ENCODE results near the gene LRP8. TPM values are rescaled to one million over a fixed set of nuclear protein-coding genes. Genes with fewer than 3 reads are reported as not detected.

The LRP8 gene
- total and polyA plus RNA-seq, 2 experiments from 2014 or later, result 2.4 to 2.7 TPM

DNA sequence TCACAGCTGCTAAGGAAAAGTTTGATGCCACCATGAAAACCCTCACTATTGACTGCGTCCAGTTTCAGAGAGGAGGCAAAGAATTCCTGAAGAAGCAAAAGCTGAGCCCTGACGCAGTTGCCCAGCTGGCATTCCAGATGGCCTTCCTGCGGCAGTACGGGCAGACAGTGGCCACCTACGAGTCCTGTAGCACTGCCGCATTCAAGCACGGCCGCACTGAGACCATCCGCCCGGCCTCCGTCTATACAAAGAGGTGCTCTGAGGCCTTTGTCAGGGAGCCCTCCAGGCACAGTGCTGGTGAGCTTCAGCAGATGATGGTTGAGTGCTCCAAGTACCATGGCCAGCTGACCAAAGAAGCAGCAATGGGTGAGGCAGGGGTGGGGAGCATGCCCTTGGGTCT is 116.9 kb downstream of the LRP8 start:
- no peaks in the 10 kb centered on the region for H4K20me1 ChIP-seq (ENCODE audit: insufficient read depth, poor library complexity, severe bottlenecking)
- H3K4me1 ChIP-seq (ENCODE audit: insufficient read depth), result no peaks in the 10 kb centered on the region
- no peaks in the 10 kb centered on the region for H3K36me3 ChIP-seq (replicated peaks; ENCODE audit: insufficient read depth, low read depth)
- no peak overlapping the region for H3K4me3 ChIP-seq
- no peaks in the 10 kb centered on the region for H3K27me3 ChIP-seq
- H3K79me2 ChIP-seq, result no peaks in the 10 kb centered on the region
- H3K9me3 ChIP-seq (ENCODE audit: low read depth), result no peaks in the 10 kb centered on the region
- TF ChIP-seq EZH2phosphoT487 (IDR thresholded peaks at IDR 0.05; ENCODE audit: low read depth, severe bottlenecking, unreplicated experiment) (no peak), EZH2 (IDR thresholded peaks at IDR 0.05; ENCODE audit: borderline replicate concordance) (no peak)
- TF ChIP-seq, protein P1, sequence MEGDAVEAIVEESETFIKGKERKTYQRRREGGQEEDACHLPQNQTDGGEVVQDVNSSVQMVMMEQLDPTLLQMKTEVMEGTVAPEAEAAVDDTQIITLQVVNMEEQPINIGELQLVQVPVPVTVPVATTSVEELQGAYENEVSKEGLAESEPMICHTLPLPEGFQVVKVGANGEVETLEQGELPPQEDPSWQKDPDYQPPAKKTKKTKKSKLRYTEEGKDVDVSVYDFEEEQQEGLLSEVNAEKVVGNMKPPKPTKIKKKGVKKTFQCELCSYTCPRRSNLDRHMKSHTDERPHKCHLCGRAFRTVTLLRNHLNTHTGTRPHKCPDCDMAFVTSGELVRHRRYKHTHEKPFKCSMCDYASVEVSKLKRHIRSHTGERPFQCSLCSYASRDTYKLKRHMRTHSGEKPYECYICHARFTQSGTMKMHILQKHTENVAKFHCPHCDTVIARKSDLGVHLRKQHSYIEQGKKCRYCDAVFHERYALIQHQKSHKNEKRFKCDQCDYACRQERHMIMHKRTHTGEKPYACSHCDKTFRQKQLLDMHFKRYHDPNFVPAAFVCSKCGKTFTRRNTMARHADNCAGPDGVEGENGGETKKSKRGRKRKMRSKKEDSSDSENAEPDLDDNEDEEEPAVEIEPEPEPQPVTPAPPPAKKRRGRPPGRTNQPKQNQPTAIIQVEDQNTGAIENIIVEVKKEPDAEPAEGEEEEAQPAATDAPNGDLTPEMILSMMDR (IDR thresholded peaks at IDR 0.05; ENCODE audit: poor library complexity), result no peak
- WGBS (ENCODE audit: low lambda C conversion rate, missing lambda C conversion rate), result 98% methylated on average over 11 of the region's 11 CpGs
- H3K27ac ChIP-seq, result no peak overlapping the region
- no peak overlapping the region for H3K4me2 ChIP-seq
- DNase-seq (ENCODE audit: low spot score), result no peak
- H2AFZ ChIP-seq, result no peak overlapping the region
- H3K9me2 ChIP-seq (replicated peaks; ENCODE audit: insufficient read depth), result no peaks in the 10 kb centered on the region

DNA sequence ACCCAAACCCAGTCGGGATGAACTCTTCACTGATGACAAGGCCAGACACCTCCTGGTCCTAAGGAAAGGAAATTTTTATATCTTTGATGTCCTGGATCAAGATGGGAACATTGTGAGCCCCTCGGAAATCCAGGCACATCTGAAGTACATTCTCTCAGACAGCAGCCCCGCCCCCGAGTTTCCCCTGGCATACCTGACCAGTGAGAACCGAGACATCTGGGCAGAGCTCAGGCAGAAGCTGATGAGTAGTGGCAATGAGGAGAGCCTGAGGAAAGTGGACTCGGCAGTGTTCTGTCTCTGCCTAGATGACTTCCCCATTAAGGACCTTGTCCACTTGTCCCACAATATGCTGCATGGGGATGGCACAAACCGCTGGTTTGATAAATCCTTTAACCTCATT is 117.5 kb downstream of the LRP8 start:
- no peak for DNase-seq (ENCODE audit: low spot score)
- H3K36me3 ChIP-seq (replicated peaks; ENCODE audit: insufficient read depth, low read depth), result no peaks in the 10 kb centered on the region
- no peak for TF ChIP-seq EZH2phosphoT487 (IDR thresholded peaks at IDR 0.05; ENCODE audit: low read depth, severe bottlenecking, unreplicated experiment)
- TF ChIP-seq, protein P1 (IDR thresholded peaks at IDR 0.05; ENCODE audit: poor library complexity), result no peak
- TF ChIP-seq EZH2 (IDR thresholded peaks at IDR 0.05; ENCODE audit: borderline replicate concordance), result no peak
- no peak overlapping the region for H3K4me3 ChIP-seq
- no peak overlapping the region for H2AFZ ChIP-seq
- no peaks in the 10 kb centered on the region for H4K20me1 ChIP-seq (ENCODE audit: insufficient read depth, poor library complexity, severe bottlenecking)
- no peaks in the 10 kb centered on the region for H3K9me2 ChIP-seq (replicated peaks; ENCODE audit: insufficient read depth)
- H3K27me3 ChIP-seq, result no peaks in the 10 kb centered on the region
- H3K27ac ChIP-seq, result no peak overlapping the region
- no peaks in the 10 kb centered on the region for H3K4me1 ChIP-seq (ENCODE audit: insufficient read depth)
- H3K4me2 ChIP-seq, result no peak overlapping the region
- H3K79me2 ChIP-seq, result no peaks in the 10 kb centered on the region
- 96% methylated on average over 7 of the region's 7 CpGs for WGBS (ENCODE audit: low lambda C conversion rate, missing lambda C conversion rate)
- H3K9me3 ChIP-seq (ENCODE audit: low read depth), result no peaks in the 10 kb centered on the region

DNA sequence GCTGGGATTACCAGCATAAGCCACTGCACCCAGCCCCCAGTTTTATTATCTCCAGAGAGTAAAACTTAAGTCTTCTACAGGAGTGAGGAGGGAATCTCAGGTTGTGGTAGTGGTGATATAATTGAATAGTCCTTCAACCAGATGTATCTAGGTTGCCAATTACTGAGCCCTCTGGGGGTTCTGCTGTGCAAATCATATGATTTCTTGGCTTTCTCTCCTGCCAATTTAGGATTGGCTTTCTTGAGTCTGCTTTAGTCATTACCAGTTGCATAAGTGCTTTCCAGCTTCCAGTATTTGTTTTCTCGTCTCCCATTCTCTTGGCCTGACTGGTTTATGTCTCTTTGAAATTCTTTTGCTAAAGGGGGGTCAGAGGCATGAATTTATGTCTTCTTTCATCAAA is 120.1 kb downstream of the LRP8 start:
- Histone ChIP-seq H3K27ac (no peak overlapping the region), H3K4me2 (no peak overlapping the region), H4K20me1 (ENCODE audit: insufficient read depth, poor library complexity, severe bottlenecking) (no peaks in the 10 kb centered on the region), H3K79me2 (peaks cover 5% of the 10 kb centered on the region), H3K27me3 (no peaks in the 10 kb centered on the region), H3K9me2 (replicated peaks; ENCODE audit: insufficient read depth) (no peaks in the 10 kb centered on the region), H3K9me3 (ENCODE audit: low read depth) (no peaks in the 10 kb centered on the region), H3K36me3 (replicated peaks; ENCODE audit: insufficient read depth, low read depth) (peaks cover 6% of the 10 kb centered on the region), H2AFZ (no peak overlapping the region), H3K4me1 (ENCODE audit: insufficient read depth) (no peaks in the 10 kb centered on the region), H3K4me3 (no peak overlapping the region)
- DNase-seq (ENCODE audit: low spot score), result no peak
- TF ChIP-seq EZH2phosphoT487 (IDR thresholded peaks at IDR 0.05; ENCODE audit: low read depth, severe bottlenecking, unreplicated experiment), result no peak
- TF ChIP-seq, protein P1 (IDR thresholded peaks at IDR 0.05; ENCODE audit: poor library complexity), result no peak
- TF ChIP-seq EZH2 (IDR thresholded peaks at IDR 0.05; ENCODE audit: borderline replicate concordance), result no peak
- 96% methylated on average over 1 of the region's 1 CpG for WGBS (ENCODE audit: low lambda C conversion rate, missing lambda C conversion rate)

All from hepatocyte (in vitro differentiated cells).